ENCODE results near the gene CCNG2.

CCNG2 gene

GRCh38 chr4:77184974-77185373 is 28.0 kb downstream of the CCNG2 start:
- no peak overlapping the region for H3K9ac ChIP-seq (ENCODE audit: low read length)
- H3F3A ChIP-seq (ENCODE audit: insufficient read depth) = no peaks in the 10 kb centered on the region
- H3K9me2 ChIP-seq (replicated peaks; ENCODE audit: insufficient read depth, low read length) = no peaks in the 10 kb centered on the region
- no peak overlapping the region for H2AFZ ChIP-seq (ENCODE audit: low read depth, low read length, severe bottlenecking)
- no peaks in the 10 kb centered on the region for H3K36me3 ChIP-seq (ENCODE audit: low read length)
- no peaks in the 10 kb centered on the region for H3K27me3 ChIP-seq (ENCODE audit: low read length)
- no peaks in the 10 kb centered on the region for H3K9me3 ChIP-seq (ENCODE audit: insufficient read depth, low read length)
- no peaks in the 10 kb centered on the region for H3K79me2 ChIP-seq (ENCODE audit: insufficient read depth, low read length)
- no peak overlapping the region for H3K4me2 ChIP-seq (ENCODE audit: low read depth, low read length, poor library complexity, severe bottlenecking)
- H3K4me3 ChIP-seq (ENCODE audit: insufficient read depth, low read length, poor library complexity, severe bottlenecking) = no peak overlapping the region
- no peak overlapping the region for H3K27ac ChIP-seq (ENCODE audit: low read depth, low read length)
- H4K20me1 ChIP-seq (ENCODE audit: low read depth, low read length) = no peaks in the 10 kb centered on the region
- TF ChIP-seq EZH2phosphoT487 (conservative IDR thresholded peaks at IDR 0.05; ENCODE audit: low read length) = no peak
- TF ChIP-seq, protein P1, sequence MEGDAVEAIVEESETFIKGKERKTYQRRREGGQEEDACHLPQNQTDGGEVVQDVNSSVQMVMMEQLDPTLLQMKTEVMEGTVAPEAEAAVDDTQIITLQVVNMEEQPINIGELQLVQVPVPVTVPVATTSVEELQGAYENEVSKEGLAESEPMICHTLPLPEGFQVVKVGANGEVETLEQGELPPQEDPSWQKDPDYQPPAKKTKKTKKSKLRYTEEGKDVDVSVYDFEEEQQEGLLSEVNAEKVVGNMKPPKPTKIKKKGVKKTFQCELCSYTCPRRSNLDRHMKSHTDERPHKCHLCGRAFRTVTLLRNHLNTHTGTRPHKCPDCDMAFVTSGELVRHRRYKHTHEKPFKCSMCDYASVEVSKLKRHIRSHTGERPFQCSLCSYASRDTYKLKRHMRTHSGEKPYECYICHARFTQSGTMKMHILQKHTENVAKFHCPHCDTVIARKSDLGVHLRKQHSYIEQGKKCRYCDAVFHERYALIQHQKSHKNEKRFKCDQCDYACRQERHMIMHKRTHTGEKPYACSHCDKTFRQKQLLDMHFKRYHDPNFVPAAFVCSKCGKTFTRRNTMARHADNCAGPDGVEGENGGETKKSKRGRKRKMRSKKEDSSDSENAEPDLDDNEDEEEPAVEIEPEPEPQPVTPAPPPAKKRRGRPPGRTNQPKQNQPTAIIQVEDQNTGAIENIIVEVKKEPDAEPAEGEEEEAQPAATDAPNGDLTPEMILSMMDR (IDR thresholded peaks at IDR 0.05; ENCODE audit: insufficient read depth, low read length, poor library complexity, severe bottlenecking) = no peak

- Histone ChIP-seq H3K4me2 (ENCODE audit: low read depth, low read length, poor library complexity, severe bottlenecking) (no peak overlapping the region), H3K27ac (ENCODE audit: low read depth, low read length) (no peak overlapping the region), H3K9me3 (ENCODE audit: insufficient read depth, low read length) (no peaks in the 10 kb centered on the region), H3K27me3 (ENCODE audit: low read length) (no peaks in the 10 kb centered on the region), H3F3A (ENCODE audit: insufficient read depth) (no peaks in the 10 kb centered on the region), H3K9me2 (replicated peaks; ENCODE audit: insufficient read depth, low read length) (no peaks in the 10 kb centered on the region), H3K4me3 (ENCODE audit: insufficient read depth, low read length, poor library complexity, severe bottlenecking) (no peak overlapping the region), H4K20me1 (ENCODE audit: low read depth, low read length) (no peaks in the 10 kb centered on the region), H3K9ac (ENCODE audit: low read length) (no peak overlapping the region), H3K36me3 (ENCODE audit: low read length) (no peaks in the 10 kb centered on the region), H3K79me2 (ENCODE audit: insufficient read depth, low read length) (no peaks in the 10 kb centered on the region), H2AFZ (ENCODE audit: low read depth, low read length, severe bottlenecking) (no peak overlapping the region)
- TF ChIP-seq EZH2phosphoT487 (conservative IDR thresholded peaks at IDR 0.05; ENCODE audit: low read length) = no peak
- TF ChIP-seq, protein P1 (IDR thresholded peaks at IDR 0.05; ENCODE audit: insufficient read depth, low read length, poor library complexity, severe bottlenecking) = no peak
These were observed 28.7 kb downstream of the CCNG2 start for GRCh38 chr4:77185686-77186085.

- no peak overlapping the region for H3K27ac ChIP-seq (ENCODE audit: low read depth, low read length)
- no peaks in the 10 kb centered on the region for H3K27me3 ChIP-seq (ENCODE audit: low read length)
- H3K4me2 ChIP-seq (ENCODE audit: low read depth, low read length, poor library complexity, severe bottlenecking) = no peak overlapping the region
- no peaks in the 10 kb centered on the region for H4K20me1 ChIP-seq (ENCODE audit: low read depth, low read length)
- no peak overlapping the region for H2AFZ ChIP-seq (ENCODE audit: low read depth, low read length, severe bottlenecking)
- TF ChIP-seq, protein P1 (IDR thresholded peaks at IDR 0.05; ENCODE audit: insufficient read depth, low read length, poor library complexity, severe bottlenecking) = no peak
- no peak for TF ChIP-seq EZH2phosphoT487 (conservative IDR thresholded peaks at IDR 0.05; ENCODE audit: low read length)
- H3K9me3 ChIP-seq (ENCODE audit: insufficient read depth, low read length) = no peaks in the 10 kb centered on the region
- no peaks in the 10 kb centered on the region for H3K36me3 ChIP-seq (ENCODE audit: low read length)
- H3F3A ChIP-seq (ENCODE audit: insufficient read depth) = no peaks in the 10 kb centered on the region
- H3K79me2 ChIP-seq (ENCODE audit: insufficient read depth, low read length) = no peaks in the 10 kb centered on the region
- no peak overlapping the region for H3K4me3 ChIP-seq (ENCODE audit: insufficient read depth, low read length, poor library complexity, severe bottlenecking)
- H3K9me2 ChIP-seq (replicated peaks; ENCODE audit: insufficient read depth, low read length) = no peaks in the 10 kb centered on the region
- H3K9ac ChIP-seq (ENCODE audit: low read length) = no peak overlapping the region
These were observed 30.3 kb downstream of the CCNG2 start for GRCh38 chr4:77187322-77187721.
